IMR-90 (cell line): ENCODE measurements around the gene RADIL. TPM values are rescaled to one million over a fixed set of nuclear protein-coding genes. Genes with fewer than 3 reads are reported as not detected.

Source experiments
- ATAC-seq: fragments of 200-7000 bp; cut with Tn5 transposase; 2 replicates; pipeline ENCODE4 v1.9.1; 2020; ENCODE audit warnings: low read depth, mild to moderate bottlenecking, moderate library complexity
- BruUV-seq: library from RNA; stranded (reverse); fragments of 400-500 nt; replicated peaks from 2 replicates; lab custom pipeline; 2021; lab: Mats Ljungman, UMichigan
- CTCF ChIA-PET: fragments of 300-600 bp; formaldehyde crosslinking; extraction: SDS; loops from one replicate; lab custom pipeline; 2021; ENCODE audit warnings: antibody characterized with exemption; lab: Yijun Ruan, JAX
- POLR2A ChIA-PET: fragments of 300-600 bp; sonication (Branson Sonifier 250); formaldehyde crosslinking; loops from one replicate; lab custom pipeline; 2022; ENCODE audit warnings: antibody characterized with exemption; ENCODE audit not compliant: unreplicated experiment; lab: Charles Lee
- DNase-seq: peaks from one replicate; pipeline ENCODE4 v3.0.0; 2013
- H2AFZ ChIP-seq: replicated peaks from 2 replicates; pipeline ENCODE3; 2013; ENCODE audit warnings: low read length, mild to moderate bottlenecking; ENCODE audit not compliant: poor library complexity
- H2AK5ac ChIP-seq: 2 replicates; pipeline ENCODE4 v1.6.1; 2013; ENCODE audit warnings: low read depth, low read length, inconsistent platforms
- H2AK9ac ChIP-seq: replicated peaks from 2 replicates; pipeline ENCODE3; 2013; ENCODE audit warnings: mild to moderate bottlenecking, low read depth, low read length, moderate library complexity; ENCODE audit not compliant: poor library complexity
- H2BK120ac ChIP-seq: 2 replicates; pipeline ENCODE4 v1.6.1; 2013; ENCODE audit warnings: low read depth, low read length, inconsistent platforms
- H2BK15ac ChIP-seq: 3 replicates; pipeline ENCODE4 v1.6.1; 2013; ENCODE audit warnings: low read depth, low read length, inconsistent platforms
- H2BK20ac ChIP-seq: 2 replicates; pipeline ENCODE4 v1.6.1; 2013; ENCODE audit warnings: low read depth, mild to moderate bottlenecking, inconsistent platforms, low read length, moderate library complexity
- H2BK5ac ChIP-seq: 2 replicates; pipeline ENCODE4 v1.6.1; 2013; ENCODE audit warnings: mild to moderate bottlenecking, low read depth, low read length, inconsistent platforms; ENCODE audit not compliant: poor library complexity, severe bottlenecking
- H3K14ac ChIP-seq: replicated peaks from 2 replicates; pipeline ENCODE4 v1.6.1; 2013; ENCODE audit warnings: low read depth, low read length, inconsistent platforms
- H3K18ac ChIP-seq: 2 replicates; pipeline ENCODE4 v1.6.1; 2013; ENCODE audit warnings: low read depth, low read length, control low read depth
- H3K23ac ChIP-seq: 2 replicates; pipeline ENCODE4 v1.6.1; 2013; ENCODE audit warnings: low read depth, low read length, inconsistent platforms
- H3K27ac ChIP-seq: 2 replicates; pipeline ENCODE4 v1.5.1; 2013; ENCODE audit warnings: mild to moderate bottlenecking, control low read depth, low read length; ENCODE audit not compliant: insufficient read depth
- H3K27me3 ChIP-seq: 2 replicates; pipeline ENCODE4 v1.6.1; 2013; ENCODE audit warnings: low read length; ENCODE audit not compliant: control insufficient read depth, insufficient read depth
- H3K36me3 ChIP-seq: 2 replicates; pipeline ENCODE4 v1.6.1; 2013; ENCODE audit warnings: low read length, mixed read lengths; ENCODE audit not compliant: control insufficient read depth, insufficient read depth
- H3K4ac ChIP-seq: 2 replicates; pipeline ENCODE4 v1.6.1; 2013; ENCODE audit warnings: low read depth, low read length, inconsistent platforms
- H3K4me1 ChIP-seq: 2 replicates; pipeline ENCODE4 v1.6.1; 2013; ENCODE audit warnings: low read length, mixed read lengths; ENCODE audit not compliant: control insufficient read depth, insufficient read depth
- H3K4me2 ChIP-seq: 2 replicates; pipeline ENCODE4 v1.6.1; 2013; ENCODE audit warnings: low read depth, mild to moderate bottlenecking, control low read depth, low read length, moderate library complexity
- H3K4me3 ChIP-seq: 2 replicates; pipeline ENCODE4 v1.5.1; 2013; ENCODE audit warnings: low read depth, mild to moderate bottlenecking, control low read depth, low read length, moderate library complexity; ENCODE audit not compliant: insufficient read depth
- H3K56ac ChIP-seq: 2 replicates; pipeline ENCODE4 v1.6.1; 2013; ENCODE audit warnings: low read length, inconsistent platforms; ENCODE audit not compliant: insufficient read depth; ENCODE audit errors: extremely low read depth
- H3K79me1 ChIP-seq, 2 experiments: 2 replicates each; pipeline ENCODE4 v1.6.1; 2013; ENCODE audit warnings: low read length in 2 of 2, inconsistent platforms in 1 of 2, low read depth in 1 of 2
- H3K9ac ChIP-seq: 2 replicates; pipeline ENCODE4 v1.6.1; 2013; ENCODE audit warnings: low read depth, low read length, control low read depth
- H3K9me1 ChIP-seq: 2 replicates; pipeline ENCODE4 v1.6.1; 2013; ENCODE audit warnings: low read length, inconsistent platforms; ENCODE audit not compliant: insufficient read depth
- H3K9me3 ChIP-seq: 2 replicates; pipeline ENCODE4 v1.6.1; 2013; ENCODE audit warnings: low read length; ENCODE audit not compliant: control insufficient read depth, insufficient read depth
- H4K20me1 ChIP-seq: 2 replicates; pipeline ENCODE4 v1.6.1; 2013; ENCODE audit warnings: low read length, inconsistent platforms; ENCODE audit not compliant: insufficient read depth
- H4K5ac ChIP-seq: 2 replicates; pipeline ENCODE4 v1.6.1; 2013; ENCODE audit warnings: mild to moderate bottlenecking, low read depth, low read length, control low read depth
- H4K8ac ChIP-seq, 2 experiments: 2 replicates each; pipeline ENCODE4 v1.6.1; 2013; ENCODE audit warnings: low read depth in 2 of 2, low read length in 2 of 2, control low read depth in 1 of 2, inconsistent platforms in 1 of 2
- H4K91ac ChIP-seq: 2 replicates; pipeline ENCODE4 v1.6.1; 2013; ENCODE audit warnings: low read depth, low read length, inconsistent platforms; ENCODE audit not compliant: insufficient read depth
- BHLHE40 ChIP-seq: fragments of 150-350 bp; IDR thresholded peaks from 2 replicates; pipeline ENCODE4 v1.6.1; 2016; ENCODE audit warnings: mild to moderate bottlenecking, low read depth, low read length
- CEBPB ChIP-seq: IDR thresholded peaks from 2 replicates; pipeline ENCODE4 v1.6.1; 2012; ENCODE audit warnings: low read depth, low read length, improper control_type of control experiment
- CHD1 ChIP-seq: IDR thresholded peaks from 2 replicates; pipeline ENCODE4 v1.6.1; 2012; ENCODE audit warnings: low read depth, low read length, improper control_type of control experiment
- CTCF ChIP-seq: conservative IDR thresholded peaks from 2 replicates; pipeline ENCODE4 v1.5.1; 2012; ENCODE audit warnings: mild to moderate bottlenecking, low read depth, low read length, improper control_type of control experiment
- ELK1 ChIP-seq: fragments of 150-350 bp; IDR thresholded peaks from 2 replicates; pipeline ENCODE4 v1.6.1; 2016; ENCODE audit warnings: low read depth, mild to moderate bottlenecking, low read length, moderate library complexity, borderline replicate concordance
- FOS ChIP-seq: fragments of 150-350 bp; IDR thresholded peaks from 2 replicates; pipeline ENCODE4 v1.6.1; 2016; ENCODE audit warnings: low read depth, low read length
- MAFK ChIP-seq: IDR thresholded peaks from 2 replicates; pipeline ENCODE4 v1.6.1; 2012; ENCODE audit warnings: low read depth, low read length, improper control_type of control experiment
- MXI1 ChIP-seq: IDR thresholded peaks from 2 replicates; pipeline ENCODE4 v1.6.1; 2012; ENCODE audit warnings: low read depth, mild to moderate bottlenecking, low read length, moderate library complexity, borderline replicate concordance
- NFE2L2 ChIP-seq: fragments of 150-350 bp; IDR thresholded peaks from 2 replicates; pipeline ENCODE4 v1.6.1; 2016; ENCODE audit warnings: low read depth, mild to moderate bottlenecking, low read length
- RAD21 ChIP-seq: IDR thresholded peaks from 2 replicates; pipeline ENCODE4 v1.6.1; 2012; ENCODE audit warnings: low read length, improper control_type of control experiment
- RCOR1 ChIP-seq: IDR thresholded peaks from 2 replicates; pipeline ENCODE4 v1.6.1; 2012; ENCODE audit warnings: mild to moderate bottlenecking, low read length, improper control_type of control experiment; ENCODE audit not compliant: insufficient replicate concordance
- RFX5 ChIP-seq: IDR thresholded peaks from 2 replicates; pipeline ENCODE4 v1.8.0; 2012; ENCODE audit warnings: low read depth, mild to moderate bottlenecking, low read length, moderate library complexity
- USF2 ChIP-seq: fragments of 150-350 bp; IDR thresholded peaks from 2 replicates; pipeline ENCODE4 v1.6.1; 2017; ENCODE audit warnings: mild to moderate bottlenecking, antibody characterized with exemption, low read length, low read depth
- WGBS, 2 experiments: methylation state at CpG; one replicate each; pipeline versions ENCODE4 v1.1.5 to v1.1.7; 2013; ENCODE audit warnings: missing lambda C conversion rate in 2 of 2; ENCODE audit not compliant: insufficient read length in 1 of 2; ENCODE audit errors: extremely low coverage in 2 of 2; 5-methylcytosine and 5-hydroxymethylcytosine counted together
- dilution Hi-C: fragments of 300-500 bp; cut with HindIII; formaldehyde crosslinking; loops from one replicate; pipeline ENCODE4 v1.14.3; 2018; ENCODE audit warnings: low sequenced_read_pairs; ENCODE audit not compliant: unreplicated experiment
- in situ Hi-C: fragments of 300-500 bp; cut with MboI; formaldehyde crosslinking; loops from 3 replicates; pipeline ENCODE4 v1.14.3; 2019; ENCODE audit warnings: low sequenced_read_pairs, inconsistent platforms, mixed read lengths
- intact Hi-C: fragments of 100-400 bp; cut with micrococcal nuclease; formaldehyde crosslinking; loops from 2 replicates; pipeline ENCODE4 v1.10.0; 2022
- polyA plus RNA-seq, 3 experiments: library from polyadenylated mRNA; depleted of rRNA; stranded (reverse); fragments of >200 nt; gene quantifications; 2 replicates each; pipeline ENCODE4 v1.2.3, GENCODE V29; 2012; ENCODE audit warnings: low replicate concordance in 1 of 3
- total RNA-seq: library from RNA; depleted of rRNA; stranded (reverse); fragments of >200 nt; gene quantifications from 2 replicates; pipeline ENCODE4 v1.2.3, GENCODE V29; 2012

The RADIL gene
- total and polyA plus RNA-seq, 2 of the 4 experiments (the other 2 are of a cell fraction), result 0.18 to 0.48 TPM

- no peak overlapping the region for H4K8ac ChIP-seq
- TF ChIP-seq CEBPB, result no peak
- TF ChIP-seq CTCF, result no peak
- TF ChIP-seq NFE2L2, result no peak
- TF ChIP-seq RFX5, result no peak
- TF ChIP-seq CHD1, result no peak
- TF ChIP-seq ELK1, result no peak
- TF ChIP-seq MXI1, result no peak
- no peak for TF ChIP-seq BHLHE40
- TF ChIP-seq FOS, result no peak
- no peak for TF ChIP-seq RAD21
- no peak for TF ChIP-seq MAFK
- no peak for TF ChIP-seq RCOR1
- no peak for TF ChIP-seq USF2
- H3K4me3 ChIP-seq, result no peak overlapping the region
- H2BK20ac ChIP-seq, result no peak overlapping the region
- H3K18ac ChIP-seq, result no peak overlapping the region
- H3K36me3 ChIP-seq, result no peaks in the 10 kb centered on the region
- no peak overlapping the region for H3K23ac ChIP-seq
- no peak overlapping the region for H3K4ac ChIP-seq
- intact Hi-C loops, result no loop called here
- CTCF ChIA-PET, result no interaction called here
- no peaks in the 10 kb centered on the region; the same call in 1 of the 2 replicates for H3K4me1 ChIP-seq
- no peak overlapping the region for H4K5ac ChIP-seq
- BruUV-seq, result no TSS peak
- H3K9me3 ChIP-seq, result no peaks in the 10 kb centered on the region
- ATAC-seq (no peak), DNase-seq (no peak)
- H3K9me1 ChIP-seq, result no peaks in the 10 kb centered on the region
- in situ Hi-C loops, result no loop called here
- H3K4me2 ChIP-seq, result no peak overlapping the region
- dilution Hi-C loops, result no loop called here
- no peak overlapping the region for H3K9ac ChIP-seq
- POLR2A ChIA-PET, result no interaction called here
- H3K56ac ChIP-seq, result no peak overlapping the region
- H4K91ac ChIP-seq, result no peak overlapping the region
- H2BK5ac ChIP-seq, result no peak overlapping the region
- no peak overlapping the region for H2AK5ac ChIP-seq
- H3K27me3 ChIP-seq, result peaks cover 2% of the 10 kb centered on the region; the same call in 1 of the 2 replicates
- no peak overlapping the region for H2AFZ ChIP-seq
- no peak overlapping the region for H2BK15ac ChIP-seq
- H4K20me1 ChIP-seq, result no peaks in the 10 kb centered on the region
- H3K27ac ChIP-seq, result no peak overlapping the region
- H3K79me1 ChIP-seq, result no peaks in the 10 kb centered on the region
- 88% methylated on average over 12 of the region's 15 CpGs; no CpG with 5 or more reads in 1 of the 2 experiments for whole genome bisulfite sequencing, 2 experiments
- H3K14ac ChIP-seq, result no peak overlapping the region
- no peak overlapping the region for H2BK120ac ChIP-seq
- H2AK9ac ChIP-seq, result no peak overlapping the region
Observed at GRCh38 chr7:4825081-4825480, 58.4 kb downstream of the RADIL start.
